HEK293 (cell line): ENCODE measurements around the gene MMAB.

Experiments used
- CTCF ChIA-PET: fragments of 350-600 bp; formaldehyde crosslinking; extraction: SDS; loops from one replicate; lab custom pipeline; 2021; ENCODE audit warnings: antibody characterized with exemption; lab: Yijun Ruan, JAX
- POLR2A ChIA-PET: fragments of 300-600 bp; formaldehyde crosslinking; extraction: SDS; loops from one replicate; lab custom pipeline; 2020; ENCODE audit warnings: antibody characterized with exemption, inconsistent platforms; lab: Yijun Ruan, JAX
- H3K27ac ChIP-seq: fragments of 200-500 bp; sonication (Bioruptor generic); 2 replicates; pipeline ENCODE4 v1.5.1; 2014; ENCODE audit warnings: low read depth, low read length, control low read depth, inconsistent platforms; ENCODE audit errors: extremely low read depth
- H3K36me3 ChIP-seq, 2 experiments: fragments of 200-500 bp in 1 of 2; sonication (Bioruptor generic) in 1 of 2; 1 replicate in 1 of 2; 2 replicates in 1 of 2; pipeline ENCODE4 v1.5.1; 2014 to 2017; ENCODE audit warnings: inconsistent platforms in 2 of 2, low read length in 2 of 2; ENCODE audit not compliant: control insufficient read depth in 2 of 2, insufficient read depth in 1 of 2
- H3K4me1 ChIP-seq: fragments of 200-500 bp; sonication (Bioruptor generic); 2 replicates; pipeline ENCODE4 v1.5.1; 2014; ENCODE audit warnings: mild to moderate bottlenecking, low read length, inconsistent platforms; ENCODE audit not compliant: control insufficient read depth, insufficient read depth
- H3K4me3 ChIP-seq: 2 replicates; pipeline ENCODE4 v1.5.1; 2011; ENCODE audit warnings: low read depth, mild to moderate bottlenecking, control low read depth, low read length, moderate library complexity
- H3K9me3 ChIP-seq: fragments of 200-500 bp; sonication (Bioruptor generic); 2 replicates; pipeline ENCODE4 v1.5.1; 2014; ENCODE audit warnings: low read depth, low read length, inconsistent platforms; ENCODE audit not compliant: control insufficient read depth, insufficient read depth
- EGR2 ChIP-seq: fragments of 450-650 bp; formaldehyde crosslinking; IDR thresholded peaks from 2 replicates; pipeline ENCODE4 v1.5.1; 2016; ENCODE audit warnings: low read depth, missing biosample characterization, missing genetic modification characterization
- SCRT2 ChIP-seq: fragments of 450-650 bp; formaldehyde crosslinking; IDR thresholded peaks from 2 replicates; pipeline ENCODE4 v1.5.1; 2016; ENCODE audit warnings: missing biosample characterization, missing genetic modification characterization
- YY1 ChIP-seq: fragments of 450-650 bp; formaldehyde crosslinking; IDR thresholded peaks from 2 replicates; pipeline ENCODE4 v1.5.1; 2018; ENCODE audit warnings: missing biosample characterization, missing genetic modification characterization
- ZFP69B ChIP-seq: fragments of 450-650 bp; formaldehyde crosslinking; IDR thresholded peaks from 2 replicates; pipeline ENCODE4 v1.5.1; 2016; ENCODE audit warnings: missing biosample characterization, missing genetic modification characterization
- ZNF175 ChIP-seq: fragments of 450-650 bp; formaldehyde crosslinking; IDR thresholded peaks from 2 replicates; pipeline ENCODE4 v1.5.1; 2016; ENCODE audit warnings: missing biosample characterization, missing genetic modification characterization
- ZNF211 ChIP-seq: fragments of 450-650 bp; formaldehyde crosslinking; IDR thresholded peaks from 2 replicates; pipeline ENCODE4 v1.5.1; 2016; ENCODE audit warnings: low read depth, missing biosample characterization, missing genetic modification characterization
- ZNF354C ChIP-seq: fragments of 450-650 bp; formaldehyde crosslinking; IDR thresholded peaks from 2 replicates; pipeline ENCODE4 v1.5.1; 2016; ENCODE audit warnings: missing biosample characterization, missing genetic modification characterization, low read depth, borderline replicate concordance
- ZNF366 ChIP-seq: fragments of 450-650 bp; formaldehyde crosslinking; conservative IDR thresholded peaks from 2 replicates; pipeline ENCODE4 v1.5.1; 2016; ENCODE audit warnings: missing biosample characterization, missing genetic modification characterization
- ZNF426 ChIP-seq: fragments of 450-650 bp; formaldehyde crosslinking; IDR thresholded peaks from 2 replicates; pipeline ENCODE4 v1.5.1; 2017; ENCODE audit warnings: missing biosample characterization, missing genetic modification characterization, mild to moderate bottlenecking, inconsistent platforms, moderate library complexity
- ZNF514 ChIP-seq: fragments of 450-650 bp; formaldehyde crosslinking; IDR thresholded peaks from 2 replicates; pipeline ENCODE4 v1.5.1; 2016; ENCODE audit warnings: missing biosample characterization, missing genetic modification characterization
- ZNF521 ChIP-seq: fragments of 450-650 bp; formaldehyde crosslinking; IDR thresholded peaks from 2 replicates; pipeline ENCODE4 v1.5.1; 2017; ENCODE audit warnings: missing biosample characterization, mild to moderate bottlenecking, missing genetic modification characterization
- ZNF555 ChIP-seq: fragments of 450-650 bp; formaldehyde crosslinking; conservative IDR thresholded peaks from 2 replicates; pipeline ENCODE4 v1.5.1; 2017; ENCODE audit warnings: missing biosample characterization, mild to moderate bottlenecking, missing genetic modification characterization, inconsistent platforms
- ZNF560 ChIP-seq: fragments of 450-650 bp; formaldehyde crosslinking; IDR thresholded peaks from 2 replicates; pipeline ENCODE4 v1.5.1; 2017; ENCODE audit warnings: missing biosample characterization, missing genetic modification characterization, borderline replicate concordance
- ZNF571 ChIP-seq: fragments of 450-650 bp; formaldehyde crosslinking; IDR thresholded peaks from 2 replicates; pipeline ENCODE4 v1.5.0; 2017; ENCODE audit warnings: missing biosample characterization, missing genetic modification characterization
- ZNF623 ChIP-seq: fragments of 450-650 bp; formaldehyde crosslinking; IDR thresholded peaks from 2 replicates; pipeline ENCODE4 v1.5.1; 2016; ENCODE audit warnings: missing biosample characterization, missing genetic modification characterization
- ZNF660 ChIP-seq: fragments of 450-650 bp; IDR thresholded peaks from 2 replicates; pipeline ENCODE4 v1.5.1; 2018; ENCODE audit warnings: missing biosample characterization, mild to moderate bottlenecking, missing genetic modification characterization
- ZNF830 ChIP-seq: fragments of 450-650 bp; IDR thresholded peaks from 2 replicates; pipeline ENCODE4 v1.5.0; 2018; ENCODE audit warnings: missing biosample characterization, missing genetic modification characterization, low read depth, mild to moderate bottlenecking, moderate library complexity
- ZNF837 ChIP-seq: fragments of 450-650 bp; formaldehyde crosslinking; IDR thresholded peaks from 2 replicates; pipeline ENCODE4 v1.5.1; 2016; ENCODE audit warnings: missing biosample characterization, missing genetic modification characterization
- TF ChIP-seq, protein P1 (sequence below): IDR thresholded peaks from 2 replicates; pipeline ENCODE4 v1.6.1; 2011; ENCODE audit warnings: mild to moderate bottlenecking, low read depth, low read length, borderline replicate concordance
- TF ChIP-seq, protein P2 (sequence below): fragments of 450-650 bp; formaldehyde crosslinking; IDR thresholded peaks from 2 replicates; pipeline ENCODE4 v1.5.1; 2016; ENCODE audit warnings: missing biosample characterization, missing genetic modification characterization, low read depth
- TF ChIP-seq, protein P3 (sequence below): fragments of 450-650 bp; formaldehyde crosslinking; IDR thresholded peaks from 2 replicates; pipeline ENCODE4 v1.5.1; 2016; ENCODE audit warnings: missing biosample characterization, missing genetic modification characterization, borderline replicate concordance
- TF ChIP-seq, protein P4 (sequence below): fragments of 450-650 bp; formaldehyde crosslinking; IDR thresholded peaks from 2 replicates; pipeline ENCODE4 v1.5.1; 2016; ENCODE audit warnings: missing biosample characterization, missing genetic modification characterization
- TF ChIP-seq, protein P5 (sequence below): fragments of 450-650 bp; formaldehyde crosslinking; IDR thresholded peaks from 2 replicates; pipeline ENCODE4 v1.5.1; 2016; ENCODE audit warnings: missing biosample characterization, missing genetic modification characterization, low read depth

Gene MMAB

DNA sequence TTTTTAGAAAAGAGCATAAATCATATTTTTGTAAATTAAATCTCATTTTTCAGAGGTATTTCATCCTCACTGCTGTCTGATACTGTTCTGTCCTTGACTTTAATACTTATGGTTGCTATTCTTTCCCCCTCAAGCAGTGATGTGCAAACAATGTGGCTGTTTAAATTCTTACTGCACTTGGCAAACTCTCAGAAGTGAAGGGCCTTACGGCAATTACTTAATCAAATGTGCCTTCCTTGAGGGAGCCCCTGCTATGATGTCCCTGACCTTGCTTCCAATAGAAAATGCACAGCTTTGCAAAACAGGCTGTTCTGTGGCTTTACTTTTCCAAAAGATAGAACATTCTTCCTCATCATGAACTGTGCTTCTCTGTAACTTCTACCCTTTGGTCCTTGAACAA lies 60.7 kb downstream of the MMAB start:
- no peak for TF ChIP-seq ZNF660 (tag by site-specific recombination)
- TF ChIP-seq, protein P1, sequence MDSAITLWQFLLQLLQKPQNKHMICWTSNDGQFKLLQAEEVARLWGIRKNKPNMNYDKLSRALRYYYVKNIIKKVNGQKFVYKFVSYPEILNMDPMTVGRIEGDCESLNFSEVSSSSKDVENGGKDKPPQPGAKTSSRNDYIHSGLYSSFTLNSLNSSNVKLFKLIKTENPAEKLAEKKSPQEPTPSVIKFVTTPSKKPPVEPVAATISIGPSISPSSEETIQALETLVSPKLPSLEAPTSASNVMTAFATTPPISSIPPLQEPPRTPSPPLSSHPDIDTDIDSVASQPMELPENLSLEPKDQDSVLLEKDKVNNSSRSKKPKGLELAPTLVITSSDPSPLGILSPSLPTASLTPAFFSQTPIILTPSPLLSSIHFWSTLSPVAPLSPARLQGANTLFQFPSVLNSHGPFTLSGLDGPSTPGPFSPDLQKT: no peak
- TF ChIP-seq EGR2 (tag by site-specific recombination): no peak
- no peak for TF ChIP-seq ZNF211 (tag by site-specific recombination)
- TF ChIP-seq ZNF426 (tag by site-specific recombination): no peak
- TF ChIP-seq ZNF571 (tag by site-specific recombination): no peak
- no peak for TF ChIP-seq ZNF830
- TF ChIP-seq ZNF555 (tag by site-specific recombination): no peak
- no peak for TF ChIP-seq YY1 (tag by site-specific recombination)
- TF ChIP-seq SCRT2 (tag by site-specific recombination): no peak
- no peak for TF ChIP-seq ZNF623 (tag by site-specific recombination)
- no peak for TF ChIP-seq ZFP69B
- no peak for TF ChIP-seq ZNF366 (tag by site-specific recombination)
- TF ChIP-seq, protein P2, sequence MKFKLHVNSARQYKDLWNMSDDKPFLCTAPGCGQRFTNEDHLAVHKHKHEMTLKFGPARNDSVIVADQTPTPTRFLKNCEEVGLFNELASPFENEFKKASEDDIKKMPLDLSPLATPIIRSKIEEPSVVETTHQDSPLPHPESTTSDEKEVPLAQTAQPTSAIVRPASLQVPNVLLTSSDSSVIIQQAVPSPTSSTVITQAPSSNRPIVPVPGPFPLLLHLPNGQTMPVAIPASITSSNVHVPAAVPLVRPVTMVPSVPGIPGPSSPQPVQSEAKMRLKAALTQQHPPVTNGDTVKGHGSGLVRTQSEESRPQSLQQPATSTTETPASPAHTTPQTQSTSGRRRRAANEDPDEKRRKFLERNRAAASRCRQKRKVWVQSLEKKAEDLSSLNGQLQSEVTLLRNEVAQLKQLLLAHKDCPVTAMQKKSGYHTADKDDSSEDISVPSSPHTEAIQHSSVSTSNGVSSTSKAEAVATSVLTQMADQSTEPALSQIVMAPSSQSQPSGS (tag by site-specific recombination): no peak
- TF ChIP-seq, protein P3, sequence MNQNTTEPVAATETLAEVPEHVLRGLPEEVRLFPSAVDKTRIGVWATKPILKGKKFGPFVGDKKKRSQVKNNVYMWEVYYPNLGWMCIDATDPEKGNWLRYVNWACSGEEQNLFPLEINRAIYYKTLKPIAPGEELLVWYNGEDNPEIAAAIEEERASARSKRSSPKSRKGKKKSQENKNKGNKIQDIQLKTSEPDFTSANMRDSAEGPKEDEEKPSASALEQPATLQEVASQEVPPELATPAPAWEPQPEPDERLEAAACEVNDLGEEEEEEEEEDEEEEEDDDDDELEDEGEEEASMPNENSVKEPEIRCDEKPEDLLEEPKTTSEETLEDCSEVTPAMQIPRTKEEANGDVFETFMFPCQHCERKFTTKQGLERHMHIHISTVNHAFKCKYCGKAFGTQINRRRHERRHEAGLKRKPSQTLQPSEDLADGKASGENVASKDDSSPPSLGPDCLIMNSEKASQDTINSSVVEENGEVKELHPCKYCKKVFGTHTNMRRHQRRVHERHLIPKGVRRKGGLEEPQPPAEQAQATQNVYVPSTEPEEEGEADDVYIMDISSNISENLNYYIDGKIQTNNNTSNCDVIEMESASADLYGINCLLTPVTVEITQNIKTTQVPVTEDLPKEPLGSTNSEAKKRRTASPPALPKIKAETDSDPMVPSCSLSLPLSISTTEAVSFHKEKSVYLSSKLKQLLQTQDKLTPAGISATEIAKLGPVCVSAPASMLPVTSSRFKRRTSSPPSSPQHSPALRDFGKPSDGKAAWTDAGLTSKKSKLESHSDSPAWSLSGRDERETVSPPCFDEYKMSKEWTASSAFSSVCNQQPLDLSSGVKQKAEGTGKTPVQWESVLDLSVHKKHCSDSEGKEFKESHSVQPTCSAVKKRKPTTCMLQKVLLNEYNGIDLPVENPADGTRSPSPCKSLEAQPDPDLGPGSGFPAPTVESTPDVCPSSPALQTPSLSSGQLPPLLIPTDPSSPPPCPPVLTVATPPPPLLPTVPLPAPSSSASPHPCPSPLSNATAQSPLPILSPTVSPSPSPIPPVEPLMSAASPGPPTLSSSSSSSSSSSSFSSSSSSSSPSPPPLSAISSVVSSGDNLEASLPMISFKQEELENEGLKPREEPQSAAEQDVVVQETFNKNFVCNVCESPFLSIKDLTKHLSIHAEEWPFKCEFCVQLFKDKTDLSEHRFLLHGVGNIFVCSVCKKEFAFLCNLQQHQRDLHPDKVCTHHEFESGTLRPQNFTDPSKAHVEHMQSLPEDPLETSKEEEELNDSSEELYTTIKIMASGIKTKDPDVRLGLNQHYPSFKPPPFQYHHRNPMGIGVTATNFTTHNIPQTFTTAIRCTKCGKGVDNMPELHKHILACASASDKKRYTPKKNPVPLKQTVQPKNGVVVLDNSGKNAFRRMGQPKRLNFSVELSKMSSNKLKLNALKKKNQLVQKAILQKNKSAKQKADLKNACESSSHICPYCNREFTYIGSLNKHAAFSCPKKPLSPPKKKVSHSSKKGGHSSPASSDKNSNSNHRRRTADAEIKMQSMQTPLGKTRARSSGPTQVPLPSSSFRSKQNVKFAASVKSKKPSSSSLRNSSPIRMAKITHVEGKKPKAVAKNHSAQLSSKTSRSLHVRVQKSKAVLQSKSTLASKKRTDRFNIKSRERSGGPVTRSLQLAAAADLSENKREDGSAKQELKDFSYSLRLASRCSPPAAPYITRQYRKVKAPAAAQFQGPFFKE: no peak
- Histone ChIP-seq H3K9me3 (no peaks in the 10 kb centered on the region), H3K27ac (no peak overlapping the region), H3K4me1 (no peaks in the 10 kb centered on the region), H3K4me3 (no peak overlapping the region), H3K36me3 (peaks cover 11 to 80% of the 10 kb centered on the region in 2 experiments)
- CTCF ChIA-PET: interaction anchor here (1.1 kb wide), 1 partner anchor 80 kb away, joined by 3 read pairs; no protein-coding TSS in a partner anchor
- POLR2A ChIA-PET: no interaction called here

DNA sequence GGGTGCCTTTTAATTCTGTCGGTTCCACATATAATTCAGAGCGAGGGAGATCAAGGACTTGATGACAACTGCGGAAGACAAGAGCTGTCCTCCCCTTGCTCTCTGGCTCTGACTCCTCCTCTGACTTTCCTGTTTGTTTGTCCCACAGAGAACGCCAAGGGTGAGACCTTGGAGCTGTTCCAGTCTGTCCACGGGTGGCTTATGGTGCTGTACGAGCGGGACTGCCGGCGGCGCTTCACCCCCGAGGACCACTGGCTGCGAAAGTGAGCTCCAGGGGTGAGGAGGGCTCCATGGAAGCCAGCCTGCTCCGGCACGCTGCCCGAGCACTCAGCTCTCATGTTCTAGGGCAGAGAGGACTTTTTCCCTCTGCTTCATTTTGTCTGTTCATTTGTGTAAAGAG lies 63.1 kb downstream of the MMAB start:
- Histone ChIP-seq H3K36me3 (peaks cover 12 to 88% of the 10 kb centered on the region in 2 experiments), H3K9me3 (no peaks in the 10 kb centered on the region), H3K4me3 (no peak overlapping the region), H3K27ac (no peak overlapping the region), H3K4me1 (no peaks in the 10 kb centered on the region)
- POLR2A ChIA-PET: no interaction called here
- CTCF ChIA-PET: interaction anchor here (0.8 to 5.6 kb wide), 5 partner anchors 8 to 121 kb away, joined by 3 to 33 read pairs (median 3); no protein-coding TSS in a partner anchor
- TF ChIP-seq, protein P4, sequence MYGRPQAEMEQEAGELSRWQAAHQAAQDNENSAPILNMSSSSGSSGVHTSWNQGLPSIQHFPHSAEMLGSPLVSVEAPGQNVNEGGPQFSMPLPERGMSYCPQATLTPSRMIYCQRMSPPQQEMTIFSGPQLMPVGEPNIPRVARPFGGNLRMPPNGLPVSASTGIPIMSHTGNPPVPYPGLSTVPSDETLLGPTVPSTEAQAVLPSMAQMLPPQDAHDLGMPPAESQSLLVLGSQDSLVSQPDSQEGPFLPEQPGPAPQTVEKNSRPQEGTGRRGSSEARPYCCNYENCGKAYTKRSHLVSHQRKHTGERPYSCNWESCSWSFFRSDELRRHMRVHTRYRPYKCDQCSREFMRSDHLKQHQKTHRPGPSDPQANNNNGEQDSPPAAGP (tag by site-specific recombination): no peak
- TF ChIP-seq ZNF837 (tag by site-specific recombination) (no peak), ZNF560 (tag by site-specific recombination) (no peak), ZNF354C (tag by site-specific recombination) (no peak), ZNF521 (tag by site-specific recombination) (no peak), ZNF175 (tag by site-specific recombination) (no peak), ZNF514 (tag by site-specific recombination) (no peak), ZNF211 (tag by site-specific recombination) (no peak)
- TF ChIP-seq, protein P5, sequence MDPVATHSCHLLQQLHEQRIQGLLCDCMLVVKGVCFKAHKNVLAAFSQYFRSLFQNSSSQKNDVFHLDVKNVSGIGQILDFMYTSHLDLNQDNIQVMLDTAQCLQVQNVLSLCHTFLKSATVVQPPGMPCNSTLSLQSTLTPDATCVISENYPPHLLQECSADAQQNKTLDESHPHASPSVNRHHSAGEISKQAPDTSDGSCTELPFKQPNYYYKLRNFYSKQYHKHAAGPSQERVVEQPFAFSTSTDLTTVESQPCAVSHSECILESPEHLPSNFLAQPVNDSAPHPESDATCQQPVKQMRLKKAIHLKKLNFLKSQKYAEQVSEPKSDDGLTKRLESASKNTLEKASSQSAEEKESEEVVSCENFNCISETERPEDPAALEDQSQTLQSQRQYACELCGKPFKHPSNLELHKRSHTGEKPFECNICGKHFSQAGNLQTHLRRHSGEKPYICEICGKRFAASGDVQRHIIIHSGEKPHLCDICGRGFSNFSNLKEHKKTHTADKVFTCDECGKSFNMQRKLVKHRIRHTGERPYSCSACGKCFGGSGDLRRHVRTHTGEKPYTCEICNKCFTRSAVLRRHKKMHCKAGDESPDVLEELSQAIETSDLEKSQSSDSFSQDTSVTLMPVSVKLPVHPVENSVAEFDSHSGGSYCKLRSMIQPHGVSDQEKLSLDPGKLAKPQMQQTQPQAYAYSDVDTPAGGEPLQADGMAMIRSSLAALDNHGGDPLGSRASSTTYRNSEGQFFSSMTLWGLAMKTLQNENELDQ (tag by site-specific recombination): no peak
